WTC11 (cell line): Measurements from ENCODE around the gene PALMD.

Experiments used
- AFF4 ChIP-seq: sonication (generic); formaldehyde crosslinking; IDR thresholded peaks from 2 replicates; pipeline ENCODE4 v1.8.1; 2023; ENCODE audit warnings: mild to moderate bottlenecking, missing genetic modification reagents, borderline replicate concordance
- ATF1 ChIP-seq: sonication (generic); formaldehyde crosslinking; IDR thresholded peaks from 2 replicates; pipeline ENCODE4 v1.8.1; 2023; ENCODE audit warnings: mild to moderate bottlenecking, moderate library complexity, missing genetic modification reagents
- CTCF ChIP-seq: fragments of 200-600 bp; IDR thresholded peaks from 2 replicates; pipeline ENCODE4 v1.8.0; 2022; ENCODE audit warnings: antibody characterized with exemption
- ETV6 ChIP-seq: sonication (generic); formaldehyde crosslinking; IDR thresholded peaks from 2 replicates; pipeline ENCODE4 v1.8.1; 2022; ENCODE audit warnings: mild to moderate bottlenecking, missing genetic modification reagents
- GRHL2 ChIP-seq: fragments of 250-450 bp; sonication (Bioruptor Pico); IDR thresholded peaks from 2 replicates; pipeline ENCODE4 v1.8.0; 2022; ENCODE audit warnings: mild to moderate bottlenecking, moderate library complexity; ENCODE audit not compliant: insufficient replicate concordance, severe bottlenecking
- SP1 ChIP-seq: sonication (generic); formaldehyde crosslinking; conservative IDR thresholded peaks from 2 replicates; pipeline ENCODE4 v1.8.1; 2022; ENCODE audit warnings: missing genetic modification reagents
- TCF7 ChIP-seq: sonication (generic); formaldehyde crosslinking; IDR thresholded peaks from 2 replicates; pipeline ENCODE4 v1.8.0; 2022; ENCODE audit warnings: mild to moderate bottlenecking, low read depth, missing genetic modification reagents, moderate library complexity
- ZNF281 ChIP-seq: sonication (generic); formaldehyde crosslinking; IDR thresholded peaks from 2 replicates; pipeline ENCODE4 v1.8.0; 2023; ENCODE audit warnings: mild to moderate bottlenecking, missing genetic modification reagents
- TF ChIP-seq, protein P1 (sequence below): sonication (generic); formaldehyde crosslinking; IDR thresholded peaks from 2 replicates; pipeline ENCODE4 v1.8.0; 2022; ENCODE audit warnings: mild to moderate bottlenecking, missing genetic modification reagents
- TF ChIP-seq, protein P2 (sequence below): sonication (generic); formaldehyde crosslinking; conservative IDR thresholded peaks from 2 replicates; pipeline ENCODE4 v1.8.1; 2022; ENCODE audit warnings: mild to moderate bottlenecking, missing genetic modification reagents

GRCh38 chr1:99643021-99643779 is 2.7 kb upstream of the PALMD start:
- TF ChIP-seq TCF7 (CRISPR knock-in tag), result no peak
- no peak for TF ChIP-seq SP1
- TF ChIP-seq, protein P1, sequence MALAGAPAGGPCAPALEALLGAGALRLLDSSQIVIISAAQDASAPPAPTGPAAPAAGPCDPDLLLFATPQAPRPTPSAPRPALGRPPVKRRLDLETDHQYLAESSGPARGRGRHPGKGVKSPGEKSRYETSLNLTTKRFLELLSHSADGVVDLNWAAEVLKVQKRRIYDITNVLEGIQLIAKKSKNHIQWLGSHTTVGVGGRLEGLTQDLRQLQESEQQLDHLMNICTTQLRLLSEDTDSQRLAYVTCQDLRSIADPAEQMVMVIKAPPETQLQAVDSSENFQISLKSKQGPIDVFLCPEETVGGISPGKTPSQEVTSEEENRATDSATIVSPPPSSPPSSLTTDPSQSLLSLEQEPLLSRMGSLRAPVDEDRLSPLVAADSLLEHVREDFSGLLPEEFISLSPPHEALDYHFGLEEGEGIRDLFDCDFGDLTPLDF, result no peak
- no peak for TF ChIP-seq CTCF
- TF ChIP-seq, protein P2, sequence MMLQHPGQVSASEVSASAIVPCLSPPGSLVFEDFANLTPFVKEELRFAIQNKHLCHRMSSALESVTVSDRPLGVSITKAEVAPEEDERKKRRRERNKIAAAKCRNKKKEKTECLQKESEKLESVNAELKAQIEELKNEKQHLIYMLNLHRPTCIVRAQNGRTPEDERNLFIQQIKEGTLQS, result no peak
- TF ChIP-seq AFF4 (CRISPR knock-in tag), result no peak
- TF ChIP-seq ETV6 (CRISPR knock-in tag), result no peak
- TF ChIP-seq ATF1 (CRISPR knock-in tag), result no peak
- TF ChIP-seq GRHL2 (CRISPR knock-in tag), result no peak
- TF ChIP-seq ZNF281 (CRISPR knock-in tag), result no peak
